H1 (cell line): ENCODE results near the gene GRM5.
"Not testable (repeated sequence)": the region's sequence is repeated elsewhere in the genome, so short reads cannot be mapped to it uniquely, and the experiment has no call there.

Experiments used
- CTCF ChIP-seq, 3 experiments: IDR thresholded peaks; 1 replicate in 2 of 3; 2 replicates in 1 of 3; pipeline versions ENCODE4 v1.5.1 to v1.6.1; 2011; ENCODE audit warnings: low read length in 3 of 3, mild to moderate bottlenecking in 3 of 3, inconsistent platforms in 2 of 3, low read depth in 1 of 3, moderate library complexity in 1 of 3; ENCODE audit not compliant: insufficient read depth in 1 of 3; ENCODE audit errors: control extremely low read depth in 1 of 3
- EGR1 ChIP-seq: IDR thresholded peaks from 2 replicates; pipeline ENCODE4 v1.6.1; 2011; ENCODE audit warnings: low read depth, low read length, borderline replicate concordance
- EP300 ChIP-seq, 2 experiments: IDR thresholded peaks; 1 replicate in 1 of 2; 2 replicates in 1 of 2; pipeline ENCODE4 v1.6.1; 2011 to 2012; ENCODE audit warnings: low read depth in 2 of 2, low read length in 2 of 2, mild to moderate bottlenecking in 2 of 2, borderline replicate concordance in 1 of 2, inconsistent platforms in 1 of 2, moderate library complexity in 1 of 2
- NRF1 ChIP-seq: IDR thresholded peaks from 2 replicates; pipeline ENCODE4 v1.6.1; 2011; ENCODE audit warnings: mild to moderate bottlenecking, low read depth, low read length, improper control_type of control experiment
- POLR2A ChIP-seq, 2 experiments: IDR thresholded peaks; 1 replicate in 1 of 2; 2 replicates in 1 of 2; pipeline ENCODE4 v1.6.1; 2011; ENCODE audit warnings: low read depth in 2 of 2, low read length in 2 of 2, mild to moderate bottlenecking in 2 of 2; ENCODE audit errors: control extremely low read depth in 1 of 2
- POU5F1 ChIP-seq: IDR thresholded peaks from 2 replicates; pipeline ENCODE4 v1.6.1; 2011; ENCODE audit warnings: low read depth, mild to moderate bottlenecking, low read length, moderate library complexity
- RBBP5 ChIP-seq: IDR thresholded peaks from 2 replicates; pipeline ENCODE4 v1.7.1; 2012; ENCODE audit warnings: low read depth, mild to moderate bottlenecking, inconsistent platforms, low read length, moderate library complexity, borderline replicate concordance
- RXRA ChIP-seq: IDR thresholded peaks from 2 replicates; pipeline ENCODE4 v1.6.1; 2011; ENCODE audit warnings: low read depth, mild to moderate bottlenecking, low read length, moderate library complexity; ENCODE audit not compliant: insufficient read depth
- SIRT6 ChIP-seq: IDR thresholded peaks from one replicate; pipeline ENCODE4 v1.7.1; 2012; ENCODE audit warnings: low read length, inconsistent platforms
- SP2 ChIP-seq: IDR thresholded peaks from 2 replicates; pipeline ENCODE4 v1.6.1; 2012; ENCODE audit warnings: mild to moderate bottlenecking, low read length, inconsistent platforms
- SRF ChIP-seq: IDR thresholded peaks from 2 replicates; pipeline ENCODE4 v1.6.1; 2011; ENCODE audit warnings: mild to moderate bottlenecking, low read depth, low read length, moderate library complexity
- TBP ChIP-seq: IDR thresholded peaks from 2 replicates; pipeline ENCODE4 v1.6.1; 2011; ENCODE audit warnings: low read depth, low read length, improper control_type of control experiment
- USF2 ChIP-seq: IDR thresholded peaks from 2 replicates; pipeline ENCODE4 v1.6.1; 2011; ENCODE audit warnings: low read length, improper control_type of control experiment

GRCh38 chr11:88860431-88860830 lies 205.4 kb downstream of the GRM5 start:
- TF ChIP-seq CTCF (IDR thresholded peaks at IDR 0.05; ENCODE audit: control extremely low read depth in 1 of 3, insufficient read depth in 1 of 3, low read depth in 1 of 3, low read length in 3 of 3); EP300 (IDR thresholded peaks at IDR 0.05; ENCODE audit: borderline replicate concordance in 1 of 2, low read depth in 2 of 2, low read length in 2 of 2); RXRA; SRF; POU5F1; POLR2A (IDR thresholded peaks at IDR 0.05; ENCODE audit: control extremely low read depth in 1 of 2, low read depth in 2 of 2, low read length in 2 of 2); EGR1; SP2; SIRT6; RBBP5; NRF1; USF2; TBP: not testable (repeated sequence)
